ENCODE measurements around the gene CRYL1. TPM values are rescaled to one million over a fixed set of nuclear protein-coding genes. Genes with fewer than 3 reads are reported as not detected.

Gene CRYL1
- total and polyA plus RNA-seq, 9 of the 15 experiments (the other 6 are each of a cell fraction or from before 2014, with no cell fraction given): 1.0 to 6.9 (median 2.4) TPM

- H3K4me2 ChIP-seq (ENCODE audit: insufficient read depth, low read length): no peak overlapping the region
- no peak overlapping the region for H3K9ac ChIP-seq (ENCODE audit: insufficient read depth in 1 of 2, low read depth in 2 of 2, low read length in 2 of 2)
- no peaks in the 10 kb centered on the region for H3K27me3 ChIP-seq (ENCODE audit: control insufficient read depth in 2 of 2, insufficient read depth in 2 of 2, low read length in 2 of 2)
- H2AFZ ChIP-seq (ENCODE audit: low read depth, low read length): no peak overlapping the region
- FAIRE-seq: no peak
- in situ Hi-C loops (cut with MboI): loop anchor here (5.0 to 10.0 kb wide), 3 partner anchors 225 to 563 kb away; no protein-coding TSS in a partner anchor
- no peak for DNase-seq (ENCODE audit: extremely low read depth in 1 of 4, low spot score in 3 of 4)
- H3K9me1 ChIP-seq (ENCODE audit: control insufficient read depth, insufficient read depth, low read length): no peaks in the 10 kb centered on the region
- H4K20me1 ChIP-seq (replicated peaks; ENCODE audit: control insufficient read depth, insufficient read depth, low read length): 0 out of 2 replicates have a peak, but pooled peaks cover 4% of the 10 kb centered on the region
- H3K79me2 ChIP-seq (ENCODE audit: control insufficient read depth, insufficient read depth, low read length): no peaks in the 10 kb centered on the region
- peaks cover 0 to 6% of the 10 kb centered on the region in 2 experiments; a peak in 2 of 5 replicates for H3K4me1 ChIP-seq (replicated peaks in 1 of 2; ENCODE audit: control insufficient read depth in 2 of 2, insufficient read depth in 2 of 2, low read length in 2 of 2)
- no peak for ATAC-seq
- H3K4me3 ChIP-seq: no peak overlapping the region
- 23% methylated on average over 3 of the region's 4 CpGs for WGBS (ENCODE audit: insufficient coverage, low coverage, missing lambda C conversion rate)
- BruUV-seq (replicated peaks): no TSS peak
- no peaks in the 10 kb centered on the region for H3K36me3 ChIP-seq (ENCODE audit: control insufficient read depth, insufficient read depth, low read length)
- TF ChIP-seq ZNF311 (CRISPR knock-in tag; IDR thresholded peaks at IDR 0.05) (no peak), FOXJ3 (CRISPR knock-in tag; IDR thresholded peaks at IDR 0.05) (no peak), NFIC (IDR thresholded peaks at IDR 0.05) (no peak), ZNF212 (CRISPR knock-in tag; IDR thresholded peaks at IDR 0.05) (no peak), ETV5 (CRISPR knock-in tag; IDR thresholded peaks at IDR 0.05; ENCODE audit: low read depth) (no peak), MEIS2 (IDR thresholded peaks at IDR 0.05; ENCODE audit: partially characterized antibody) (no peak), ELF1 (tag; IDR thresholded peaks at IDR 0.05) (no peak), MECOM (CRISPR knock-in tag; IDR thresholded peaks at IDR 0.05) (no peak), ZSCAN32 (CRISPR knock-in tag; IDR thresholded peaks at IDR 0.05) (no peak), SRSF3 (IDR thresholded peaks at IDR 0.05; ENCODE audit: insufficient read depth, low read length) (no peak), ZNF124 (CRISPR knock-in tag; IDR thresholded peaks at IDR 0.05) (no peak), RNF2 (IDR thresholded peaks at IDR 0.05) (no peak), MTA2 (IDR thresholded peaks at IDR 0.05; ENCODE audit: low read depth) (no peak), GABPB1 (CRISPR knock-in tag; IDR thresholded peaks at IDR 0.05) (no peak), ETS2 (tag; IDR thresholded peaks at IDR 0.05; ENCODE audit: borderline replicate concordance, poor library complexity, severe bottlenecking) (no peak), ZNF282 (CRISPR knock-in tag; IDR thresholded peaks at IDR 0.05) (no peak), MYC (IDR thresholded peaks at IDR 0.05; ENCODE audit: low read depth, low read length) (no peak), MYC (CRISPR knock-in tag; IDR thresholded peaks at IDR 0.05; ENCODE audit: borderline replicate concordance, low read depth) (no peak)
- TF ChIP-seq, protein P1, sequence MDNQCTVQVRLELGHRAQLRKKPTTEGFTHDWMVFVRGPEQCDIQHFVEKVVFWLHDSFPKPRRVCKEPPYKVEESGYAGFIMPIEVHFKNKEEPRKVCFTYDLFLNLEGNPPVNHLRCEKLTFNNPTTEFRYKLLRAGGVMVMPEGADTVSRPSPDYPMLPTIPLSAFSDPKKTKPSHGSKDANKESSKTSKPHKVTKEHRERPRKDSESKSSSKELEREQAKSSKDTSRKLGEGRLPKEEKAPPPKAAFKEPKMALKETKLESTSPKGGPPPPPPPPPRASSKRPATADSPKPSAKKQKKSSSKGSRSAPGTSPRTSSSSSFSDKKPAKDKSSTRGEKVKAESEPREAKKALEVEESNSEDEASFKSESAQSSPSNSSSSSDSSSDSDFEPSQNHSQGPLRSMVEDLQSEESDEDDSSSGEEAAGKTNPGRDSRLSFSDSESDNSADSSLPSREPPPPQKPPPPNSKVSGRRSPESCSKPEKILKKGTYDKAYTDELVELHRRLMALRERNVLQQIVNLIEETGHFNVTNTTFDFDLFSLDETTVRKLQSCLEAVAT (IDR thresholded peaks at IDR 0.05): no peak
- no peak overlapping the region for H3K27ac ChIP-seq (ENCODE audit: extremely low read depth, low read depth, low read length)
- no peaks in the 10 kb centered on the region for H3K9me3 ChIP-seq (replicated peaks; ENCODE audit: control insufficient read depth, insufficient read depth, low read depth, low read length)
- POLR2A ChIA-PET: no interaction called here
- CTCF ChIA-PET (ENCODE audit: low intra/inter-chr PET ratio): interaction anchor here (0.6 to 4.5 kb wide), 5 partner anchors 25 to 433 kb away, joined by 3 to 31 read pairs (median 3); no protein-coding TSS in a partner anchor
- intact Hi-C loops (cut with micrococcal nuclease): loop anchor here (5.0 kb wide), 1 partner anchor 985 kb away; no protein-coding TSS in a partner anchor
Observed at GRCh38 chr13:20491926-20492435, 33.7 kb downstream of the CRYL1 start.

Data from K562 (cell line).